Adrenal gland (tissue), 19 donors: ENCODE data around the gene CDCA7L. TPM values are rescaled to one million over a fixed set of nuclear protein-coding genes. Genes with fewer than 3 reads are reported as not detected.

Source experiments
- DNase-seq, 7 donors: peaks; one replicate each; pipeline ENCODE4 v3.0.0-alpha.2; 2019 to 2020
- H3K27ac ChIP-seq, 5 donors: fragments of 200-600 bp; sonication (generic) in 4 of 5; 1 replicate in 3 of 5; 2 replicates in 2 of 5; pipeline versions ENCODE4 v1.5.1 to v1.8.0; 2016 to 2020; ENCODE audit warnings: mild to moderate bottlenecking in 1 of 5
- H3K27me3 ChIP-seq: fragments of 200-600 bp; 2 replicates; pipeline ENCODE4 v1.8.0; 2021
- H3K36me3 ChIP-seq, 2 donors: fragments of 200-600 bp; replicated peaks in 1 of 2; 1 replicate in 1 of 2; 2 replicates in 1 of 2; pipeline versions ENCODE4 v1.5.1 to v1.8.0; 2018 to 2022
- H3K4me1 ChIP-seq, 2 donors: fragments of 200-600 bp; replicated peaks in 1 of 2; 1 replicate in 1 of 2; 2 replicates in 1 of 2; pipeline versions ENCODE4 v1.5.1 to v1.8.0; 2018 to 2021
- H3K4me3 ChIP-seq, 4 donors: fragments of 200-600 bp; sonication (generic) in 3 of 4; one replicate each; pipeline ENCODE4 v1.5.1; 2016 to 2018
- H3K9me3 ChIP-seq, 3 donors: fragments of 200-600 bp; sonication (generic) in 1 of 3; replicated peaks in 1 of 3; 1 replicate in 2 of 3; 2 replicates in 1 of 3; pipeline versions ENCODE4 v1.5.1 to v1.8.0; 2016 to 2021
- POLR2A ChIP-seq, 2 donors: fragments of 450-650 bp; IDR thresholded peaks; one replicate each; pipeline ENCODE4 v1.6.1; 2017; ENCODE audit warnings: antibody characterized with exemption in 2 of 2, mild to moderate bottlenecking in 2 of 2, moderate library complexity in 1 of 2
- WGBS, 4 donors: extraction: QIAGEN DNeasy Blood & Tissue Kit in 2 of 4; methylation state at CpG; one replicate each; pipeline versions ENCODE4 v1.1.5 to v1.1.7; 2013 to 2017; 5-methylcytosine and 5-hydroxymethylcytosine counted together
- intact Hi-C, 2 donors: fragments of 100-400 bp; cut with DNase I; formaldehyde crosslinking; loops; one replicate each; pipeline versions ENCODE4 v1.14.1 to v1.15.0; 2022 to 2023
- long read RNA-seq, 10 donors: library from polyadenylated mRNA in 3 of 10; unstranded in 2 of 10; stranded (forward) in 1 of 10; transcript quantifications; one replicate each; pipeline ENCODE4 v2.0.0 and lab custom pipeline, GENCODE V29; 2021 to 2026
- polyA plus RNA-seq, 3 donors: library from polyadenylated mRNA; stranded (reverse); fragments of 200-250 nt in 2 of 3; fragments of 350-450 nt in 1 of 3; fragmentation: Illumina TruSeq in 1 of 3; extraction: RNeasy Lipid Tissue Mini Kit (QIAGEN cat#74804) in 1 of 3; gene quantifications; one replicate each; pipeline ENCODE4 v1.2.3, GENCODE V29; 2013 to 2014
- total RNA-seq, 9 donors: library from RNA; depleted of rRNA in 4 of 9; stranded (reverse); fragments of >200 nt in 4 of 9; fragments of 120-200 nt in 1 of 9; fragmentation: NEBNext Ultra II Directional in 1 of 9; extraction: Animal tissue kit (Norgen Biotek cat#: 25700) in 1 of 9; gene quantifications; one replicate each; pipeline versions ENCODE4 v1.1.0 to v1.2.4, GENCODE V29; 2013 to 2023
- TF ChIP-seq, protein P1 (sequence below), 6 experiments: fragments of 450-650 bp in 4 of 6; fragments of 200-600 bp in 2 of 6; sonication (generic) in 1 of 6; IDR thresholded peaks; 1 replicate in 5 of 6; 2 replicates in 1 of 6; pipeline versions ENCODE4 v1.5.1 to v1.8.0; 2016 to 2021; ENCODE audit warnings: antibody characterized with exemption in 6 of 6, mild to moderate bottlenecking in 2 of 6, moderate library complexity in 1 of 6
- donor health status: healthy with polysubstance abuse.
- donor health status: Bipolar disorder and iron deficiency.
- donor health status: DM: yes; HTN: yes; CAD: no.
- donor health status: DM: no; HTN: no; CAD: no.
- donor health status: DM: no; HTN: no; CAD: no.
- donor health status: DM: yes; HTN: yes; CAD: no.

CDCA7L gene, protein sequence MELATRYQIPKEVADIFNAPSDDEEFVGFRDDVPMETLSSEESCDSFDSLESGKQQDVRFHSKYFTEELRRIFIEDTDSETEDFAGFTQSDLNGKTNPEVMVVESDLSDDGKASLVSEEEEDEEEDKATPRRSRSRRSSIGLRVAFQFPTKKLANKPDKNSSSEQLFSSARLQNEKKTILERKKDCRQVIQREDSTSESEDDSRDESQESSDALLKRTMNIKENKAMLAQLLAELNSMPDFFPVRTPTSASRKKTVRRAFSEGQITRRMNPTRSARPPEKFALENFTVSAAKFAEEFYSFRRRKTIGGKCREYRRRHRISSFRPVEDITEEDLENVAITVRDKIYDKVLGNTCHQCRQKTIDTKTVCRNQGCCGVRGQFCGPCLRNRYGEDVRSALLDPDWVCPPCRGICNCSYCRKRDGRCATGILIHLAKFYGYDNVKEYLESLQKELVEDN
- 10 to 100 TPM in 1 of 9 donors, 1 to 10 TPM in 7, under 1 TPM in 1; 0.88 to 12.4 (median 3.2) TPM for total RNA-seq
- polyA plus RNA-seq = 1 to 10 TPM; 1.1 to 2.0 (median 1.3) TPM
- long read RNA-seq, donor 1, partial matches to known transcripts = 0 of 1 reads
- long read RNA-seq, donor 1, other reads (novel, unspliced or antisense) = 0 of 1 reads
- long read RNA-seq, donor 2 = 0 reads
- long read RNA-seq, donor 3 = 0 reads
- long read RNA-seq, donor 4, partial matches to known transcripts = 1 of 4 reads
- long read RNA-seq, donor 4, other reads (novel, unspliced or antisense) = 2 of 4 reads
- long read RNA-seq, donor 5, partial matches to known transcripts = 1 of 6 reads
- long read RNA-seq, donor 5, other reads (novel, unspliced or antisense) = 2 of 6 reads
- long read RNA-seq, donor 6, partial matches to known transcripts = 3 of 4 reads
- long read RNA-seq, donor 6, other reads (novel, unspliced or antisense) = 1 of 4 reads
- long read RNA-seq, donor 7 = 0 reads
- long read RNA-seq, donor 8, partial matches to known transcripts = 0 of 1 reads
- long read RNA-seq, donor 8, other reads (novel, unspliced or antisense) = 0 of 1 reads
- long read RNA-seq, donor 9 = 0 reads
- long read RNA-seq, donor 10 = 0 reads

DNA sequence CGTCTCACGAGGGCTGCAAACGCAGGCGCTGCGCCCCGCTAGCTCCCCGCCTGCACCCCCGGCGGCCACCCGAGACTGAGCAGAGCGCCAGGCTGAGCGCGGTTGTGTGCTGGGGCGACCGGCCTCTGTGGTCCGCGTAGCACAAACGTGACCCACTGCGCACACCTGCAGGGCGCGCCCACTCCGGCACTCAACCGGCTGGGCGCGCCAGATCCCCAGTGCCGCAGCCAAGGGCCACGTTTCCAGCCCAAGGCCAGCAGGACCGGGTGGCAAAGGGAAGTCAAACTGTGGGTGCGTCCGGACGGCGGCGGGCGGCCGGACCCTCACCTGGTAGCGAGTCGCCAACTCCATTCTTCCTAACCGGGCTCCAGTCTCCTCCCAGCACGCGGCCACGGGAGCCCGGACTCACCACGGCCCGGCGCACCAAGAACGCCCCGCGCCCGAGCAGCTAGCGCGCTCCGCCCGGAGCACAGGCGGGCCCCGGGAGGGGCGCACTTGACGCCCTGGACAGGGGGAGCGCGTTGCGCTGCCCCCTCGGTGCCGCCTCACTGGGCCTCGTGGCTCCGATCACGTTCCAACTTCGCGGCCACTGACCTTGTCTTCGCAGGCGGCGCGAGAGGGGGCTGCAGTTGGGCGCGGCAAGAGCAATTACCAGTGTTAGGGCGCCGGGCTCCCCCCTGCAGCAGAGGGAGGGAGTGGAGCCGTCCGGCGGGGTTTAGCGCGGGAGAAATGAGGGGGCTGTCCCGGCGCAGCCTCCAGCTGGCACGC lies at the start of gene CDCA7L:
CDCA7L (minus strand) TSS at position 446 of the 768 bp plus-strand sequence; CDS start at position 351, 95 bp downstream.
- Histone ChIP-seq H3K27ac (peak within 1 kb of the TSS in 1 of 5 donors; percentile 2), H3K27me3 (peaks cover 17% of the 10 kb centered on the region), H3K36me3 (no peaks in the 10 kb centered on the region), H3K9me3 (no peaks in the 10 kb centered on the region), H3K4me3 (peak within 1 kb of the TSS in 2 of 4 donors; percentile 29 to 48), H3K4me1 (peaks cover 0 to 17% of the 10 kb centered on the region in 2 donors)
- 0 to 1% (median 1%) methylated on average over 31 to 83 of the region's 83 CpGs for WGBS, 4 donors
- intact Hi-C loops = no loop called here
- TF ChIP-seq, protein P1, sequence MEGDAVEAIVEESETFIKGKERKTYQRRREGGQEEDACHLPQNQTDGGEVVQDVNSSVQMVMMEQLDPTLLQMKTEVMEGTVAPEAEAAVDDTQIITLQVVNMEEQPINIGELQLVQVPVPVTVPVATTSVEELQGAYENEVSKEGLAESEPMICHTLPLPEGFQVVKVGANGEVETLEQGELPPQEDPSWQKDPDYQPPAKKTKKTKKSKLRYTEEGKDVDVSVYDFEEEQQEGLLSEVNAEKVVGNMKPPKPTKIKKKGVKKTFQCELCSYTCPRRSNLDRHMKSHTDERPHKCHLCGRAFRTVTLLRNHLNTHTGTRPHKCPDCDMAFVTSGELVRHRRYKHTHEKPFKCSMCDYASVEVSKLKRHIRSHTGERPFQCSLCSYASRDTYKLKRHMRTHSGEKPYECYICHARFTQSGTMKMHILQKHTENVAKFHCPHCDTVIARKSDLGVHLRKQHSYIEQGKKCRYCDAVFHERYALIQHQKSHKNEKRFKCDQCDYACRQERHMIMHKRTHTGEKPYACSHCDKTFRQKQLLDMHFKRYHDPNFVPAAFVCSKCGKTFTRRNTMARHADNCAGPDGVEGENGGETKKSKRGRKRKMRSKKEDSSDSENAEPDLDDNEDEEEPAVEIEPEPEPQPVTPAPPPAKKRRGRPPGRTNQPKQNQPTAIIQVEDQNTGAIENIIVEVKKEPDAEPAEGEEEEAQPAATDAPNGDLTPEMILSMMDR (IDR thresholded peaks at IDR 0.05) = no peak
- TF ChIP-seq POLR2A (IDR thresholded peaks at IDR 0.05) = no peak
- DNase-seq = peak in 5 of 7 donors; percentile 20 to 35 (median 32)

DNA sequence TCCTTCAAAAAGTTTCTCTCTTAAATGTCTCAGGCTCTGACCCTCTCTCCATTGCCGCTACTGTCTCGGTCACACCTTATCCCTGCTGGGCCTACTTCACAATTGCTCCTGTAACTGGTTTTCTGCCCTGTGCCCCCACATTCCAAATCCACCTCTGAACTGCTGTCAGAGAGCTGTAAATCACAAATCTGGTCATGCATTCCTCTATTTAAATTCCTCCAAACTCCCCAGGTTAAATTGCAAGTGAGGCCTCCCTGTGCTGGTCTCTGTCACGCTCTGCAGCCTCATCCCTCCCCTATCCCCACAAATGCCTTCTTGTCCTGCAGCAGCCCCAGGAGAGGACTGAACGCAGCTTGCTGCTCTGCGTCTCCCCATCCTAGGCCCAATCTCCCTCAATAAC lies 40.4 kb upstream of the CDCA7L start:
- no peak overlapping the region for H3K27ac ChIP-seq
- peaks cover 0 to 8% (median 0%) of the 10 kb centered on the region in 3 donors for H3K9me3 ChIP-seq
- H3K4me3 ChIP-seq = no peak overlapping the region
- H3K4me1 ChIP-seq = no peaks in the 10 kb centered on the region
- intact Hi-C loops = no loop called here
- no peaks in the 10 kb centered on the region for H3K27me3 ChIP-seq
- no peaks in the 10 kb centered on the region for H3K36me3 ChIP-seq
- TF ChIP-seq POLR2A (IDR thresholded peaks at IDR 0.05) = no peak
- TF ChIP-seq, protein P1 (IDR thresholded peaks at IDR 0.05) = no peak
- 82 to 88% (median 87%) methylated on average over 5 of the region's 5 CpGs for WGBS, 4 donors
- no peak for DNase-seq

DNA sequence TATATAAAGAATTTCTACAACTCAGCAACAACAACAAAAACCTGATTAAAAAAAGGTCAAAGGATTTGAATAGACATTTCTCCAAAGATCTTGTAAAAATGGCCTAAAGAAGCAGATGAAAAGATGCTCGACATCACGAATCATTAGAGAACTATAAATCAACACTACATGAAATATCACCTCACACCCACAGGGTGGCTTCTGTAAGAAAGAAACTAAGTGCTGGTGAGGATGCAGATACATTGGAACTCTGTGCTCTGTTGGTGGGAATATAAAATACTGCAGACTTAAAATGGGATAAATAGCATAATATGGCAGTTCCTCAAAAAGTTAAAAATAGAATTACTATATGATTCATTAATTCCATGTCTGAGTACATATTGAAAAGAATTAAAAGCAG lies 38.3 kb upstream of the CDCA7L start:
- TF ChIP-seq, protein P1 (IDR thresholded peaks at IDR 0.05) = no peak
- no peak for TF ChIP-seq POLR2A (IDR thresholded peaks at IDR 0.05)
- Histone ChIP-seq H3K27me3 (no peaks in the 10 kb centered on the region), H3K36me3 (no peaks in the 10 kb centered on the region), H3K9me3 (no peaks in the 10 kb centered on the region), H3K4me3 (no peak overlapping the region), H3K27ac (no peak overlapping the region), H3K4me1 (no peaks in the 10 kb centered on the region)
- WGBS, 4 donors = 56 to 69% (median 62%) methylated on average over 2 of the region's 2 CpGs
- intact Hi-C loops = no loop called here
- no peak for DNase-seq
